ENCODE measurements around the gene CCDC102B. TPM values are rescaled to one million over a fixed set of nuclear protein-coding genes. Genes with fewer than 3 reads are reported as not detected.

CCDC102B gene
- total and polyA plus RNA-seq, 2 experiments from 2014 or later, result 8.9 to 13.0 TPM

- no peak overlapping the region for H3K27ac ChIP-seq
- H3K36me3 ChIP-seq, result no peaks in the 10 kb centered on the region
- H3K9me3 ChIP-seq (ENCODE audit: low read depth), result no peaks in the 10 kb centered on the region
- no peaks in the 10 kb centered on the region for H3K27me3 ChIP-seq
- DNase-seq (ENCODE audit: low read depth in 1 of 2, low spot score in 1 of 2), result no peak
- H3K4me3 ChIP-seq, result no peak overlapping the region
- TF ChIP-seq CTCF (IDR thresholded peaks at IDR 0.05; ENCODE audit: low read depth, low read length), result no peak
- no peaks in the 10 kb centered on the region for H3K4me1 ChIP-seq (ENCODE audit: low read depth)
Observed at GRCh38 chr18:68954738-68955137, 156.9 kb downstream of the CCDC102B start.

- H3K4me3 ChIP-seq, result no peak overlapping the region
- H3K27me3 ChIP-seq, result no peaks in the 10 kb centered on the region
- no peaks in the 10 kb centered on the region for H3K36me3 ChIP-seq
- no peak overlapping the region for H3K27ac ChIP-seq
- no peaks in the 10 kb centered on the region for H3K4me1 ChIP-seq (ENCODE audit: low read depth)
- H3K9me3 ChIP-seq (ENCODE audit: low read depth), result no peaks in the 10 kb centered on the region
- DNase-seq (ENCODE audit: low read depth in 1 of 2, low spot score in 1 of 2), result no peak
- TF ChIP-seq CTCF (IDR thresholded peaks at IDR 0.05; ENCODE audit: low read depth, low read length), result no peak
Observed at GRCh38 chr18:68956650-68957049, 158.8 kb downstream of the CCDC102B start.

GRCh38 chr18:68960355-68960754 lies 162.5 kb downstream of the CCDC102B start:
- H3K27ac ChIP-seq, result no peak overlapping the region
- peak in 1 of 2 donors; percentile 47 for DNase-seq (ENCODE audit: low read depth in 1 of 2, low spot score in 1 of 2)
- H3K4me1 ChIP-seq (ENCODE audit: low read depth), result no peaks in the 10 kb centered on the region
- H3K36me3 ChIP-seq, result no peaks in the 10 kb centered on the region
- no peaks in the 10 kb centered on the region for H3K27me3 ChIP-seq
- no peak overlapping the region for H3K4me3 ChIP-seq
- no peak for TF ChIP-seq CTCF (IDR thresholded peaks at IDR 0.05; ENCODE audit: low read depth, low read length)
- H3K9me3 ChIP-seq (ENCODE audit: low read depth), result no peaks in the 10 kb centered on the region

- TF ChIP-seq CTCF (IDR thresholded peaks at IDR 0.05; ENCODE audit: low read depth, low read length), result no peak
- no peak for DNase-seq (ENCODE audit: low read depth in 1 of 2, low spot score in 1 of 2)
- H3K27ac ChIP-seq, result no peak overlapping the region
- no peaks in the 10 kb centered on the region for H3K27me3 ChIP-seq
- no peaks in the 10 kb centered on the region for H3K9me3 ChIP-seq (ENCODE audit: low read depth)
- H3K36me3 ChIP-seq, result no peaks in the 10 kb centered on the region
- H3K4me1 ChIP-seq (ENCODE audit: low read depth), result no peaks in the 10 kb centered on the region
- no peak overlapping the region for H3K4me3 ChIP-seq
Observed at GRCh38 chr18:68962623-68963022, 164.7 kb downstream of the CCDC102B start.

- no peaks in the 10 kb centered on the region for H3K9me3 ChIP-seq (ENCODE audit: low read depth)
- no peak overlapping the region for H3K4me3 ChIP-seq
- no peaks in the 10 kb centered on the region for H3K4me1 ChIP-seq (ENCODE audit: low read depth)
- DNase-seq (ENCODE audit: low read depth in 1 of 2, low spot score in 1 of 2), result no peak
- H3K36me3 ChIP-seq, result no peaks in the 10 kb centered on the region
- no peak for TF ChIP-seq CTCF (IDR thresholded peaks at IDR 0.05; ENCODE audit: low read depth, low read length)
- H3K27me3 ChIP-seq, result no peaks in the 10 kb centered on the region
- no peak overlapping the region for H3K27ac ChIP-seq
Observed at GRCh38 chr18:68965817-68966216, 167.9 kb downstream of the CCDC102B start.

GRCh38 chr18:68969027-68969426 lies 171.1 kb downstream of the CCDC102B start:
- no peak for TF ChIP-seq CTCF (IDR thresholded peaks at IDR 0.05; ENCODE audit: low read depth, low read length)
- Histone ChIP-seq H3K4me1 (ENCODE audit: low read depth) (no peaks in the 10 kb centered on the region), H3K9me3 (ENCODE audit: low read depth) (no peaks in the 10 kb centered on the region), H3K27me3 (no peaks in the 10 kb centered on the region), H3K36me3 (no peaks in the 10 kb centered on the region), H3K4me3 (no peak overlapping the region), H3K27ac (no peak overlapping the region)
- DNase-seq (ENCODE audit: low read depth in 1 of 2, low spot score in 1 of 2), result no peak

All from cardiac muscle cell (in vitro differentiated cells and primary cell).